Measurements from ENCODE around the gene CNGB1.

- TF ChIP-seq CTCF (IDR thresholded peaks at IDR 0.05) (no peak), POLR2AphosphoS5 (IDR thresholded peaks at IDR 0.05) (no peak)
Measured at GRCh38 chr16:57979006-57979585, 8.2 kb upstream of the CNGB1 start.

All from prostate gland (tissue), 2 donors.